ENCODE measurements around the gene TMC5.
A peak's percentile ranks its signal among the peaks of the same experiment; 100 is the strongest.
"Not testable (repeated sequence)": the region's sequence is repeated elsewhere in the genome, so short reads cannot be mapped to it uniquely, and the experiment has no call there.

TMC5 gene

DNA sequence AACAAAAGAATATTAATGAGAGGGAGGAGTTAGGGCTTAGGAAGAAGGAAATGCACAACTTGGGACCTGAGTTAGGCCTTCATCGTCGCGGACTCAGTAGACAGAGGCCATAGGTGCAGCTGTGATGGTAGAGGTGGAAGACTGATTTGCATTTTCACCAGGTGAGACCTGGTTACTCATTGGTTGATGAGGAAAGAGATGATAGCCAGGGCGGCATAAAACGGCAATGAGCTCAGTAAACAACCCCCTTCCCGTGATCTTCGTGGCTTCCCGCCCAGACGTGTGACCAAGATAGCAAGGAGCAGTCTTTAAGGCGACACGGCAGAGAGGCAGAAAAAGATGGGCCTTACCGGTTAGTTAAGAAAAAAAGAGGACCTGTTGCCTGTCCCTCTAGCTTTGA lies at the start of gene TMC5:
TSS of gene TMC5 (plus strand) at position 244 of the 400 bp plus-strand sequence. CDS start 22,156 bp downstream, outside the sequence.
- Mint-ChIP-seq H3K27ac (no peak within 1 kb of the TSS), H3K9me3 (peaks cover 17% of the 10 kb centered on the region), H3K4me1 (no peaks in the 10 kb centered on the region), H3K4me3 (no peak within 1 kb of the TSS), H3K36me3 (ENCODE audit: low read depth) (peaks cover 4% of the 10 kb centered on the region), H3K27me3 (ENCODE audit: low read depth, poor library complexity) (peaks cover 35% of the 10 kb centered on the region)
- TF ChIP-seq, protein P1, sequence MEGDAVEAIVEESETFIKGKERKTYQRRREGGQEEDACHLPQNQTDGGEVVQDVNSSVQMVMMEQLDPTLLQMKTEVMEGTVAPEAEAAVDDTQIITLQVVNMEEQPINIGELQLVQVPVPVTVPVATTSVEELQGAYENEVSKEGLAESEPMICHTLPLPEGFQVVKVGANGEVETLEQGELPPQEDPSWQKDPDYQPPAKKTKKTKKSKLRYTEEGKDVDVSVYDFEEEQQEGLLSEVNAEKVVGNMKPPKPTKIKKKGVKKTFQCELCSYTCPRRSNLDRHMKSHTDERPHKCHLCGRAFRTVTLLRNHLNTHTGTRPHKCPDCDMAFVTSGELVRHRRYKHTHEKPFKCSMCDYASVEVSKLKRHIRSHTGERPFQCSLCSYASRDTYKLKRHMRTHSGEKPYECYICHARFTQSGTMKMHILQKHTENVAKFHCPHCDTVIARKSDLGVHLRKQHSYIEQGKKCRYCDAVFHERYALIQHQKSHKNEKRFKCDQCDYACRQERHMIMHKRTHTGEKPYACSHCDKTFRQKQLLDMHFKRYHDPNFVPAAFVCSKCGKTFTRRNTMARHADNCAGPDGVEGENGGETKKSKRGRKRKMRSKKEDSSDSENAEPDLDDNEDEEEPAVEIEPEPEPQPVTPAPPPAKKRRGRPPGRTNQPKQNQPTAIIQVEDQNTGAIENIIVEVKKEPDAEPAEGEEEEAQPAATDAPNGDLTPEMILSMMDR (IDR thresholded peaks at IDR 0.05), result no peak
- DNase-seq, result no peak

DNA sequence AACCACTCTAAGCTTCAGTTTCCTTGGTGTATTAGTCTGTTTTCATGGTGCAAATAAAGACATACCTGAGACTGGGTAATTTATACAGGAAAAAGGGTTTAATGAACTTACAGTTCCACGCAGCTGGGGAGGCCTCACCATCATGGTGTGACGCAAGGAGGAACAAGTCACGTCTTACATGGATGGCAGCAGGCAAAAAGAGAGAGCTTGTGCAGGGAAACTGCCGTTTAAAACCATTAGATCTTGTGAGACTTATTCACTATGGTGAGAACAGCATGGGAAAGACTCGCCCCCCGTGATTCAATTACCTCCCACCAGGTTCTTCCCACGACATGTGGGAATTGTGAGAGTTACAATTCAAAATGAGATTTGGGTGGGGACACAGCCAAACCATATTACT lies 45.1 kb upstream of the TMC5 start:
- H3K27me3 Mint-ChIP-seq (ENCODE audit: low read depth, poor library complexity); H3K36me3 Mint-ChIP-seq (ENCODE audit: low read depth): not testable (repeated sequence)

DNA sequence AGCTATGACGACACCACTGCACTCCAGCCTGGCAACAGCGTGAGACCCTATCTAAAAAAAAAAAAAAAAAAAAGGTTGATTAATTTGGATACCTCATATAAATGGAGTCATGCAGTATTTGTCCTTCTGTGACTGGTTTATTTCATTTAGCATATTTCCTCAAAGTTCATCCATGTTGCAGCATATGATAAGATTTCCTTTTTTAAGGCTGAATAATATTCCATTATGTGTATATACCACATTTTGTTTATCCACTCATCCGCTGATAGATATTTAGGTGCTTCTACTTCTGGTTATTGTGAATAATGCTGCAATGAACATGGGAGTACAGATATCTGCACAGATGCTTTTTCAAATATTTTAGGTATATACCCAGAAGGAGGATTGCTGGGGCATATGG lies 43.3 kb upstream of the TMC5 start:
- no peak overlapping the region for H3K4me3 Mint-ChIP-seq

More for the DNA sequence above, 45.1 kb upstream of the TMC5 start:
- H3K4me1 Mint-ChIP-seq, H3K9me3 Mint-ChIP-seq, DNase-seq, H3K4me3 Mint-ChIP-seq, H3K27ac Mint-ChIP-seq: not testable (repeated sequence)

GRCh38 chr16:19375561-19376158 lies 42.0 kb upstream of the TMC5 start:
- Mint-ChIP-seq H3K9me3 (no peaks in the 10 kb centered on the region), H3K27me3 (ENCODE audit: low read depth, poor library complexity) (no peaks in the 10 kb centered on the region), H3K36me3 (ENCODE audit: low read depth) (no peaks in the 10 kb centered on the region), H3K4me3 (no peak overlapping the region), H3K27ac (no peak overlapping the region), H3K4me1 (peaks cover 3% of the 10 kb centered on the region)
- TF ChIP-seq, protein P1 (IDR thresholded peaks at IDR 0.05), result peak; percentile 94
- peak; percentile 53 for DNase-seq

More for the DNA sequence above, 43.3 kb upstream of the TMC5 start:
- Mint-ChIP-seq H3K27ac (no peak overlapping the region), H3K4me1 (no peaks in the 10 kb centered on the region), H3K27me3 (ENCODE audit: low read depth, poor library complexity) (peaks cover 7% of the 10 kb centered on the region), H3K9me3 (no peaks in the 10 kb centered on the region), H3K36me3 (ENCODE audit: low read depth) (no peaks in the 10 kb centered on the region)
- DNase-seq, result no peak
- TF ChIP-seq, protein P1 (IDR thresholded peaks at IDR 0.05), result no peak

- Mint-ChIP-seq H3K4me3 (no peak overlapping the region), H3K27me3 (ENCODE audit: low read depth, poor library complexity) (peaks cover 14% of the 10 kb centered on the region), H3K4me1 (peaks cover 3% of the 10 kb centered on the region), H3K9me3 (no peaks in the 10 kb centered on the region), H3K36me3 (ENCODE audit: low read depth) (no peaks in the 10 kb centered on the region), H3K27ac (no peak overlapping the region)
- TF ChIP-seq, protein P1 (IDR thresholded peaks at IDR 0.05), result no peak
- no peak for DNase-seq
These were observed 39.8 kb upstream of the TMC5 start for GRCh38 chr16:19377864-19378263.

DNA sequence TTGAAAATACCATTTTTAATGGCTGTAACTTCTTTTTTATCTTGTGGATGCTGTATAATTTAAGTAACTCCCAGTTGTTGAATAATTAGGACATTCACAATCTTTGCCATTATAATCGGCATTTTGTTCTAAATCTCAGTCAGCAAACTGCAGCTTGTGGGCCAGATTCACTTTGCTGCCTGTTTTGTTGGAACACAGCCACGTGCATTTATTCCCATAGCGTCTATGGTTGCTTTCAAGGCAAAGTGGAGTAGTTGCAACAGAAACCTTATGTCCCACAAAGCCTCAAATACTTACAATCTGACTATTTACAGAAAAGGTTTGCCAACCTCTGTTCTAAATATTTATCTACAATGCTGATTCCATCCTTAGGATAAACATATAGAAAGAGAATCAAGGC lies 39.2 kb upstream of the TMC5 start:
- DNase-seq, result no peak
- Mint-ChIP-seq H3K27me3 (ENCODE audit: low read depth, poor library complexity) (peaks cover 20% of the 10 kb centered on the region), H3K4me1 (peaks cover 3% of the 10 kb centered on the region), H3K27ac (no peak overlapping the region), H3K4me3 (no peak overlapping the region), H3K36me3 (ENCODE audit: low read depth) (no peaks in the 10 kb centered on the region), H3K9me3 (no peaks in the 10 kb centered on the region)
- TF ChIP-seq, protein P1 (IDR thresholded peaks at IDR 0.05), result no peak

Measured in nephron progenitor cell (in vitro differentiated cells).